OCI-LY1 (cell line): Measurements from ENCODE around the gene VPS36.
"Not testable (repeated sequence)": the region's sequence is repeated elsewhere in the genome, so short reads cannot be mapped to it uniquely, and the experiment has no call there.

ENCODE experiments used
- H2AFZ ChIP-seq: fragments of 200-600 bp; sonication (generic), shearing (Covaris generic); 2 replicates; pipeline ENCODE4 v1.6.0; 2014; ENCODE audit warnings: antibody characterized with exemption, mild to moderate bottlenecking, low read length
- H3F3A ChIP-seq: fragments of 200-600 bp; sonication (generic), shearing (Covaris generic); 2 replicates; pipeline ENCODE4 v1.6.0; 2014; ENCODE audit warnings: mild to moderate bottlenecking, antibody characterized with exemption, low read length, moderate library complexity; ENCODE audit not compliant: insufficient read depth
- H3K27ac ChIP-seq: fragments of 200-600 bp; sonication (generic); 2 replicates; pipeline ENCODE4 v1.5.1; 2014; ENCODE audit warnings: low read length, mixed run types, mild to moderate bottlenecking, low read depth; ENCODE audit not compliant: poor library complexity, severe bottlenecking
- H3K27me3 ChIP-seq: fragments of 200-600 bp; sonication (generic); 2 replicates; pipeline ENCODE4 v1.6.0; 2014; ENCODE audit warnings: antibody characterized with exemption, mild to moderate bottlenecking, low read length, moderate library complexity; ENCODE audit not compliant: insufficient read depth
- H3K36me3 ChIP-seq: fragments of 200-600 bp; sonication (generic); 2 replicates; pipeline ENCODE4 v1.6.1; 2014; ENCODE audit warnings: mild to moderate bottlenecking, antibody characterized with exemption, low read length, moderate library complexity, mixed read lengths; ENCODE audit not compliant: insufficient read depth
- H3K4me1 ChIP-seq: fragments of 200-600 bp; sonication (generic); 2 replicates; pipeline ENCODE4 v1.5.1; 2014; ENCODE audit warnings: mild to moderate bottlenecking, low read length, moderate library complexity; ENCODE audit not compliant: insufficient read depth, severe bottlenecking
- H3K4me2 ChIP-seq: fragments of 200-600 bp; sonication (generic), shearing (Covaris generic); 2 replicates; pipeline ENCODE4 v1.6.1; 2014; ENCODE audit warnings: low read length
- H3K4me3 ChIP-seq: fragments of 200-600 bp; sonication (generic); 2 replicates; pipeline ENCODE4 v1.5.1; 2014; ENCODE audit warnings: low read length, low read depth, mild to moderate bottlenecking, mixed read lengths; ENCODE audit not compliant: poor library complexity, severe bottlenecking
- H3K79me2 ChIP-seq: fragments of 200-600 bp; shearing (Covaris generic); 2 replicates; pipeline ENCODE4 v1.6.1; 2016; ENCODE audit warnings: mixed run types, low read length, mixed read lengths; ENCODE audit not compliant: insufficient read depth
- H3K9ac ChIP-seq: fragments of 200-600 bp; sonication (generic), shearing (Covaris generic); 2 replicates; pipeline ENCODE4 v1.6.1; 2014; ENCODE audit warnings: mild to moderate bottlenecking, low read length, mixed read lengths
- H3K9me2 ChIP-seq: fragments of 200-600 bp; sonication (generic), shearing (Covaris generic); 2 replicates; pipeline ENCODE4 v1.6.1; 2014; ENCODE audit warnings: low read depth, mild to moderate bottlenecking, low read length, mixed read lengths
- H3K9me3 ChIP-seq: fragments of 200-600 bp; shearing (Covaris generic); 2 replicates; pipeline ENCODE4 v1.6.1; 2014; ENCODE audit warnings: low read length, mixed read lengths
- H4K20me1 ChIP-seq: fragments of 200-600 bp; sonication (generic), shearing (Covaris generic); 2 replicates; pipeline ENCODE4 v1.6.0; 2016; ENCODE audit warnings: mild to moderate bottlenecking, low read length; ENCODE audit not compliant: insufficient read depth
- EZH2 ChIP-seq: fragments of 200-600 bp; sonication (generic), shearing (Covaris generic); IDR thresholded peaks from 2 replicates; pipeline ENCODE4 v1.8.0; 2017; ENCODE audit warnings: borderline replicate concordance, mixed run types, mild to moderate bottlenecking, antibody characterized with exemption, low read length, moderate library complexity, mixed read lengths
- TF ChIP-seq, protein P1 (sequence below): fragments of 200-600 bp; sonication (generic), shearing (Covaris generic); IDR thresholded peaks from 2 replicates; pipeline ENCODE4 v1.5.1; 2017; ENCODE audit warnings: mild to moderate bottlenecking, antibody characterized with exemption, low read length, moderate library complexity, mixed read lengths

Gene VPS36

DNA sequence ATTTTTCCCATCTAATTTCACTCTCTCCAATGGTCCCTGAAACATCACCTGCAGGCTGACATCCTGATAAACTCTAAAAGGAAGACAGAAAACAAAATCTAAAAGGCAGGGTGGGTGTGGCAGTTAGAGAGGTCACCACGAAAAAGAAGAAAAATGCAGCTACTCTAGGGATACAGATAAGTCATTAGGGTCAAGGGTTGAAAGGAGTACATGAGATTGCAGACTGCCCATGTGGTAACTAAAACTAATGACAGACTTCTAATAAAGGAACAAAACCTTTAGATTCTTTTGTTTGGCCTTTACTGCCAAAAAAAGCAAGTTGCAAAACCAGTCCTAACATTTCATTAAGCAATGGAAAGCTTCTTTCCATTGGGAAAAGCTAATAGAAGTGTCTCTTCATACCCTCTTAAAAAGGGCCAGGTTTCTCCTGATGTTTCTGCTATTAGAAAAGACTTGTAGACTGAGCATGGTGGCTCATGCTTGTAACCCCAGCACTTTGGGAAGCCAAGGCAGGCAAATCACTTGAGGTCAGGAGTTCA lies 75.5 kb downstream of the VPS36 start:
- no peaks in the 10 kb centered on the region for H3K4me1 ChIP-seq
- no peak overlapping the region for H3K4me2 ChIP-seq
- no peak overlapping the region for H3K4me3 ChIP-seq
- H3K79me2 ChIP-seq, result no peaks in the 10 kb centered on the region
- H3K27ac ChIP-seq, result no peak overlapping the region
- no peaks in the 10 kb centered on the region for H3K9me2 ChIP-seq
- H4K20me1 ChIP-seq, result no peaks in the 10 kb centered on the region
- H3K9me3 ChIP-seq, result no peaks in the 10 kb centered on the region
- H3K27me3 ChIP-seq, result no peaks in the 10 kb centered on the region; the same call in 1 of the 2 replicates
- no peaks in the 10 kb centered on the region for H3K36me3 ChIP-seq
- H2AFZ ChIP-seq, result no peak overlapping the region
- H3K9ac ChIP-seq, result no peak overlapping the region
- TF ChIP-seq EZH2, result no peak
- TF ChIP-seq, protein P1, sequence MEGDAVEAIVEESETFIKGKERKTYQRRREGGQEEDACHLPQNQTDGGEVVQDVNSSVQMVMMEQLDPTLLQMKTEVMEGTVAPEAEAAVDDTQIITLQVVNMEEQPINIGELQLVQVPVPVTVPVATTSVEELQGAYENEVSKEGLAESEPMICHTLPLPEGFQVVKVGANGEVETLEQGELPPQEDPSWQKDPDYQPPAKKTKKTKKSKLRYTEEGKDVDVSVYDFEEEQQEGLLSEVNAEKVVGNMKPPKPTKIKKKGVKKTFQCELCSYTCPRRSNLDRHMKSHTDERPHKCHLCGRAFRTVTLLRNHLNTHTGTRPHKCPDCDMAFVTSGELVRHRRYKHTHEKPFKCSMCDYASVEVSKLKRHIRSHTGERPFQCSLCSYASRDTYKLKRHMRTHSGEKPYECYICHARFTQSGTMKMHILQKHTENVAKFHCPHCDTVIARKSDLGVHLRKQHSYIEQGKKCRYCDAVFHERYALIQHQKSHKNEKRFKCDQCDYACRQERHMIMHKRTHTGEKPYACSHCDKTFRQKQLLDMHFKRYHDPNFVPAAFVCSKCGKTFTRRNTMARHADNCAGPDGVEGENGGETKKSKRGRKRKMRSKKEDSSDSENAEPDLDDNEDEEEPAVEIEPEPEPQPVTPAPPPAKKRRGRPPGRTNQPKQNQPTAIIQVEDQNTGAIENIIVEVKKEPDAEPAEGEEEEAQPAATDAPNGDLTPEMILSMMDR, result no peak
- no peaks in the 10 kb centered on the region for H3F3A ChIP-seq

DNA sequence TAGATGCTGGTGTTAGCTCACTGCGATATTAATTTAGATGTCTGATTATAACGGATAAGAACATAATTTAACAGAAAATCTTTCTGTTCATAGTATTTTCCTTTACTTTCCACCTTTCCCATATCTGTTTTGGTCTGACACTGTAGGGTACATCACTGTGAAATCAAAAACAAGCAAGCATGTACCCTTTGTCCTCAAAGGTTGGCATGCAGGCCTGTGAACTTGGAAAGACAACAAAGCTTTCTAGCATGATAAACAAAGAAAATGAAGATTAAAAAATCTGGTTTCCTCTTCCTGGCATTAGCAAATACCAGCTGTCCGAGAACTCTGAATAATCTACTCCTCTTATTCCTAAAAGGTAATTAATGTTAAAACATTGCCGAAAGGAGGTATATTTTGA lies 76.0 kb downstream of the VPS36 start:
- no peak overlapping the region for H2AFZ ChIP-seq
- no peaks in the 10 kb centered on the region for H4K20me1 ChIP-seq
- TF ChIP-seq, protein P1, result no peak
- TF ChIP-seq EZH2, result no peak
- no peak overlapping the region for H3K4me3 ChIP-seq
- H3K36me3 ChIP-seq, result no peaks in the 10 kb centered on the region
- H3K9ac ChIP-seq, result no peak overlapping the region
- H3K27ac ChIP-seq, result no peak overlapping the region
- no peaks in the 10 kb centered on the region for H3K79me2 ChIP-seq
- no peaks in the 10 kb centered on the region for H3K9me3 ChIP-seq
- H3K4me1 ChIP-seq, result no peaks in the 10 kb centered on the region
- H3F3A ChIP-seq, result no peaks in the 10 kb centered on the region
- H3K4me2 ChIP-seq, result no peak overlapping the region
- H3K27me3 ChIP-seq, result no peaks in the 10 kb centered on the region; the same call in 1 of the 2 replicates
- H3K9me2 ChIP-seq, result no peaks in the 10 kb centered on the region

DNA sequence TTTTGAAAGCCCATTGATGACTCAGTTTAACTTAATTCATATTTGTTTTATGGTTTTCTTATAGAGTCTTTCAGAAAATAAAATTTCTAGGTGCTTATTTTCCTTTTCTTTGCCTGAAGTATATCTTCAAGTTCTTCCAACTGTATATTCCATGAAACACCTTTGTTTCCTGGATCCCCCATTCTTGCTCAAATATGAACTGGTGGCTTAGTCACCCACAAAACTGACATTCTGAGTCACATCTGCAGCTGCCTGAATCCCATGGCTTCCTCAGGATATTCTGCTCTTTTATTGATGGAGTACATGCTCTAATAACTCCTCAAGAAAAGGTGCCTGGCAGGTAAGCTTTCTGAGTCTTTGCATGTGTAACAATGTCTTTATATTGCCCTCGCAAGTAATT lies 77.2 kb downstream of the VPS36 start:
- H3K79me2 ChIP-seq, H3K9me3 ChIP-seq, H3K9me2 ChIP-seq, H2AFZ ChIP-seq, H3K4me2 ChIP-seq, H3K27me3 ChIP-seq, H3K4me3 ChIP-seq, H3K27ac ChIP-seq, H3F3A ChIP-seq, H3K36me3 ChIP-seq, H4K20me1 ChIP-seq, H3K4me1 ChIP-seq, H3K9ac ChIP-seq: not testable (repeated sequence)

DNA sequence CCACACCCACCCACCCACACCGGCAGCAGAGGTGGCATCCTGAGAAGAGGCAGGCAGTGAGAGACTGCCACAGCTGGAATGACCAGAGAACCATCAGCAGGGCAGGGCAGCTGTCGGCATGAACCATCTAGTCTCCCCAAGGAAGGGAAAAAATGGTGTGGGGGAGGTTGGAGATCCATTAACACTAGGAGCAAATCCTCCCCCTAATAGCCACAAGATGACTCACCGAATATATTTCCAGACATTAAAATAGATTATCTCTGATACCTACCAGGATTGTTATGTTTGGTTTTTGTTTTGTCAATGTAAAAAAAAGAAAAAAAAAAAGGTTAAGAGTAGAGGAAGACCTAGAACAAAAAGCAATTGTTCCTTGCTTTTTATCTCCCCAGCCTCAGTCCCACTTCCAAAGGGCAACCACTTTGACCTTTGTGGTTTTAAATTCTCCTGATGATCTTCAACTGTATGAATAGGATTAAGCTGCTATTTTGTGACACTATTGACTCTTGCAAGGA lies 78.6 kb downstream of the VPS36 start:
- TF ChIP-seq EZH2, result no peak
- TF ChIP-seq, protein P1, result no peak
- Histone ChIP-seq H3K4me1 (no peaks in the 10 kb centered on the region), H3K27me3 (no peaks in the 10 kb centered on the region), H4K20me1 (no peaks in the 10 kb centered on the region), H3F3A (no peaks in the 10 kb centered on the region), H3K4me3 (no peak overlapping the region), H3K4me2 (no peak overlapping the region), H3K79me2 (no peaks in the 10 kb centered on the region), H3K27ac (no peak overlapping the region), H3K9me3 (no peaks in the 10 kb centered on the region), H3K9ac (no peak overlapping the region), H2AFZ (no peak overlapping the region), H3K9me2 (no peaks in the 10 kb centered on the region), H3K36me3 (no peaks in the 10 kb centered on the region)
